HepG2 (cell line): ENCODE measurements around the gene ANKDD1A.

Source experiments
- CCAR2 ChIP-seq: fragments of 200-400 bp; formaldehyde crosslinking; optimal IDR thresholded peaks from 2 replicates; pipeline ENCODE3; 2018; ENCODE audit warnings: low read depth, mild to moderate bottlenecking, low read length, moderate library complexity
- KLF13 ChIP-seq: sonication (generic); formaldehyde crosslinking; IDR thresholded peaks from 2 replicates; pipeline ENCODE4 v1.4.0; 2020; ENCODE audit warnings: mild to moderate bottlenecking, missing genetic modification reagents
- POLR2A ChIP-seq, 2 experiments: IDR thresholded peaks; 2 replicates each; pipeline ENCODE4 v1.6.1; 2011; ENCODE audit warnings: low read depth in 2 of 2, low read length in 2 of 2, mild to moderate bottlenecking in 1 of 2, moderate library complexity in 1 of 2; ENCODE audit not compliant: insufficient read depth in 1 of 2
- POLR2AphosphoS5 ChIP-seq: IDR thresholded peaks from 2 replicates; pipeline ENCODE4 v1.6.1; 2012; ENCODE audit warnings: low read depth, low read length
- PRPF4 ChIP-seq: fragments of 200-400 bp; formaldehyde crosslinking; IDR thresholded peaks from 2 replicates; pipeline ENCODE4 v1.6.1; 2016; ENCODE audit warnings: low read length, low read depth; ENCODE audit not compliant: poor library complexity, severe bottlenecking
- RAD51 ChIP-seq: fragments of 450-650 bp; IDR thresholded peaks from 2 replicates; pipeline ENCODE4 v1.6.1; 2016; ENCODE audit warnings: borderline replicate concordance
- SAP130 ChIP-seq: IDR thresholded peaks from 2 replicates; pipeline ENCODE4 v1.6.1; 2016; ENCODE audit warnings: low read depth
- ZNF567 ChIP-seq: sonication (generic); formaldehyde crosslinking; IDR thresholded peaks from 2 replicates; pipeline ENCODE4 v1.8.1; 2023; ENCODE audit warnings: mild to moderate bottlenecking, missing genetic modification reagents, borderline replicate concordance
- ZNF652 ChIP-seq: IDR thresholded peaks from 2 replicates; pipeline ENCODE4 v1.6.1; 2016; ENCODE audit warnings: low read depth, borderline replicate concordance
- ZNF879 ChIP-seq: sonication (generic); formaldehyde crosslinking; IDR thresholded peaks from 2 replicates; pipeline ENCODE4 v1.8.1; 2023; ENCODE audit warnings: missing genetic modification reagents
- TF ChIP-seq, protein P1 (sequence below): sonication (generic); formaldehyde crosslinking; IDR thresholded peaks from 2 replicates; pipeline ENCODE4 v1.9.0; 2021; ENCODE audit warnings: missing genetic modification reagents, mild to moderate bottlenecking, borderline replicate concordance
- TF ChIP-seq, protein P2 (sequence below): sonication (generic); formaldehyde crosslinking; IDR thresholded peaks from 2 replicates; pipeline ENCODE4 v1.5.0; 2020; ENCODE audit warnings: mild to moderate bottlenecking, missing genetic modification reagents, moderate library complexity

DNA sequence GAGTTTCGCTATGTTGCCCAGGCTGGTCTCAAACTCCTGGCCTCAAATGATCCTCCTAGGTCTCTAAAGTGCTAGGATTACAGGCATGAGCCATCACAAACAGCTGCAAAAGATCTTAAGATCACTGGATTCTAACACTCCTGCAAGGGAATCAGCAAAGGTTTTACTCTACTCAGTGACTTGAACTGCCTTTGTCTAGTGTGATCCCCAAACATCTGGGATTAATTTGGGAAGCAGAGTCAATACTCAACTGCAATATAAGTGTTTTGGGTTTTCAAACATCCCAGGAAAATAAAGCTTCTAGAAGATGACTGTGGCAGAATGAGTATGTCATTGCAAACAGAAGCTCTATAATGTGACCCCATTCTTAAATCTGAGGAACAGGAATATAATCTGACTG is 70.8 kb downstream of the ANKDD1A start:
- TF ChIP-seq POLR2AphosphoS5, result no peak
- no peak for TF ChIP-seq KLF13 (CRISPR knock-in tag)
- TF ChIP-seq, protein P1, sequence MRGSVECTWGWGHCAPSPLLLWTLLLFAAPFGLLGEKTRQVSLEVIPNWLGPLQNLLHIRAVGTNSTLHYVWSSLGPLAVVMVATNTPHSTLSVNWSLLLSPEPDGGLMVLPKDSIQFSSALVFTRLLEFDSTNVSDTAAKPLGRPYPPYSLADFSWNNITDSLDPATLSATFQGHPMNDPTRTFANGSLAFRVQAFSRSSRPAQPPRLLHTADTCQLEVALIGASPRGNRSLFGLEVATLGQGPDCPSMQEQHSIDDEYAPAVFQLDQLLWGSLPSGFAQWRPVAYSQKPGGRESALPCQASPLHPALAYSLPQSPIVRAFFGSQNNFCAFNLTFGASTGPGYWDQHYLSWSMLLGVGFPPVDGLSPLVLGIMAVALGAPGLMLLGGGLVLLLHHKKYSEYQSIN (CRISPR knock-in tag), result no peak
- TF ChIP-seq, protein P2, sequence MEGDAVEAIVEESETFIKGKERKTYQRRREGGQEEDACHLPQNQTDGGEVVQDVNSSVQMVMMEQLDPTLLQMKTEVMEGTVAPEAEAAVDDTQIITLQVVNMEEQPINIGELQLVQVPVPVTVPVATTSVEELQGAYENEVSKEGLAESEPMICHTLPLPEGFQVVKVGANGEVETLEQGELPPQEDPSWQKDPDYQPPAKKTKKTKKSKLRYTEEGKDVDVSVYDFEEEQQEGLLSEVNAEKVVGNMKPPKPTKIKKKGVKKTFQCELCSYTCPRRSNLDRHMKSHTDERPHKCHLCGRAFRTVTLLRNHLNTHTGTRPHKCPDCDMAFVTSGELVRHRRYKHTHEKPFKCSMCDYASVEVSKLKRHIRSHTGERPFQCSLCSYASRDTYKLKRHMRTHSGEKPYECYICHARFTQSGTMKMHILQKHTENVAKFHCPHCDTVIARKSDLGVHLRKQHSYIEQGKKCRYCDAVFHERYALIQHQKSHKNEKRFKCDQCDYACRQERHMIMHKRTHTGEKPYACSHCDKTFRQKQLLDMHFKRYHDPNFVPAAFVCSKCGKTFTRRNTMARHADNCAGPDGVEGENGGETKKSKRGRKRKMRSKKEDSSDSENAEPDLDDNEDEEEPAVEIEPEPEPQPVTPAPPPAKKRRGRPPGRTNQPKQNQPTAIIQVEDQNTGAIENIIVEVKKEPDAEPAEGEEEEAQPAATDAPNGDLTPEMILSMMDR, result no peak
- TF ChIP-seq RAD51, result no peak
- no peak for TF ChIP-seq ZNF567 (CRISPR knock-in tag)
- TF ChIP-seq POLR2A (IDR thresholded peaks at IDR 0.05; ENCODE audit: insufficient read depth in 1 of 2, low read depth in 2 of 2, low read length in 2 of 2), result no peak
- TF ChIP-seq CCAR2, result no peak
- no peak for TF ChIP-seq SAP130
- TF ChIP-seq ZNF879 (CRISPR knock-in tag), result no peak
- TF ChIP-seq ZNF652 (CRISPR knock-in tag), result no peak
- TF ChIP-seq PRPF4, result no peak
